ENCODE data around the gene GMPR2. TPM values are rescaled to one million over a fixed set of nuclear protein-coding genes. Genes with fewer than 3 reads are reported as not detected.

GMPR2 gene
- total and polyA plus RNA-seq, 2 of the 13 experiments (the other 11 are each of a cell fraction or from before 2014, with no cell fraction given) = 210 to 273 TPM

- peak; percentile 95 for TF ChIP-seq ZNF451 (CRISPR knock-in tag; IDR thresholded peaks at IDR 0.05)
- TF ChIP-seq IRF1 (CRISPR knock-in tag; IDR thresholded peaks at IDR 0.05; ENCODE audit: low read depth) = peak; percentile 52; the same call in 1 of the 2 replicates
- TF ChIP-seq DRAP1 (CRISPR knock-in tag; IDR thresholded peaks at IDR 0.05) = peak; percentile 94
- no peak for TF ChIP-seq ZNF24 (IDR thresholded peaks at IDR 0.05)
- TF ChIP-seq MIER2 (CRISPR knock-in tag; IDR thresholded peaks at IDR 0.05) = peak; percentile 86
- no peak for TF ChIP-seq XBP1 (CRISPR knock-in tag; IDR thresholded peaks at IDR 0.05)
- no peak for TF ChIP-seq ZFAT (CRISPR knock-in tag; conservative IDR thresholded peaks at IDR 0.05)
- peak; percentile 100 for TF ChIP-seq TAF15 (IDR thresholded peaks at IDR 0.05; ENCODE audit: low read depth, low read length, poor library complexity, severe bottlenecking)
- TF ChIP-seq MTA3 (CRISPR knock-in tag; IDR thresholded peaks at IDR 0.05) = 0 out of 2 replicates have a peak, but pooled peaks have one; percentile 13
- TF ChIP-seq GABPA (IDR thresholded peaks at IDR 0.05; ENCODE audit: low read depth, low read length) = no peak
- TF ChIP-seq GABPA (CRISPR knock-in tag; IDR thresholded peaks at IDR 0.05; ENCODE audit: low read depth) = no peak
- 0 out of 2 replicates have a peak, but pooled peaks have one; percentile 28 for TF ChIP-seq ZNF577 (CRISPR knock-in tag; IDR thresholded peaks at IDR 0.05; ENCODE audit: borderline replicate concordance, low read depth)
- peak; percentile 99 for TF ChIP-seq TAF1 (CRISPR knock-in tag; IDR thresholded peaks at IDR 0.05)
- TF ChIP-seq, protein P1, sequence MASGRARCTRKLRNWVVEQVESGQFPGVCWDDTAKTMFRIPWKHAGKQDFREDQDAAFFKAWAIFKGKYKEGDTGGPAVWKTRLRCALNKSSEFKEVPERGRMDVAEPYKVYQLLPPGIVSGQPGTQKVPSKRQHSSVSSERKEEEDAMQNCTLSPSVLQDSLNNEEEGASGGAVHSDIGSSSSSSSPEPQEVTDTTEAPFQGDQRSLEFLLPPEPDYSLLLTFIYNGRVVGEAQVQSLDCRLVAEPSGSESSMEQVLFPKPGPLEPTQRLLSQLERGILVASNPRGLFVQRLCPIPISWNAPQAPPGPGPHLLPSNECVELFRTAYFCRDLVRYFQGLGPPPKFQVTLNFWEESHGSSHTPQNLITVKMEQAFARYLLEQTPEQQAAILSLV (CRISPR knock-in tag; IDR thresholded peaks at IDR 0.05; ENCODE audit: borderline replicate concordance) = no peak; the same call in 1 of the 2 replicates
- peak; percentile 95 for TF ChIP-seq ELF3 (CRISPR knock-in tag; IDR thresholded peaks at IDR 0.05)
- peak; percentile 100 for TF ChIP-seq AGO2 (optimal IDR thresholded peaks at IDR 0.05; ENCODE audit: low read depth, low read length)
- peak; percentile 99 for TF ChIP-seq PCBP1 (IDR thresholded peaks at IDR 0.05; ENCODE audit: borderline replicate concordance, low read depth, low read length)
- TF ChIP-seq HNRNPK (IDR thresholded peaks at IDR 0.05; ENCODE audit: low read depth, low read length, poor library complexity, severe bottlenecking) = peak; percentile 55
- TF ChIP-seq JDP2 (CRISPR knock-in tag; IDR thresholded peaks at IDR 0.05; ENCODE audit: borderline replicate concordance) = no peak
- no peak for TF ChIP-seq ZNF558 (CRISPR knock-in tag; IDR thresholded peaks at IDR 0.05; ENCODE audit: borderline replicate concordance)
- peak; percentile 99 for TF ChIP-seq ZNF546 (CRISPR knock-in tag; conservative IDR thresholded peaks at IDR 0.05)
- no peak for TF ChIP-seq NFATC3 (CRISPR knock-in tag; IDR thresholded peaks at IDR 0.05)
- TF ChIP-seq RAD21 (CRISPR knock-in tag; IDR thresholded peaks at IDR 0.05) = peak; percentile 96
- TF ChIP-seq RARG (CRISPR knock-in tag; IDR thresholded peaks at IDR 0.05; ENCODE audit: low read depth) = peak; percentile 55; the same call in 1 of the 2 replicates
- TF ChIP-seq, protein P2, sequence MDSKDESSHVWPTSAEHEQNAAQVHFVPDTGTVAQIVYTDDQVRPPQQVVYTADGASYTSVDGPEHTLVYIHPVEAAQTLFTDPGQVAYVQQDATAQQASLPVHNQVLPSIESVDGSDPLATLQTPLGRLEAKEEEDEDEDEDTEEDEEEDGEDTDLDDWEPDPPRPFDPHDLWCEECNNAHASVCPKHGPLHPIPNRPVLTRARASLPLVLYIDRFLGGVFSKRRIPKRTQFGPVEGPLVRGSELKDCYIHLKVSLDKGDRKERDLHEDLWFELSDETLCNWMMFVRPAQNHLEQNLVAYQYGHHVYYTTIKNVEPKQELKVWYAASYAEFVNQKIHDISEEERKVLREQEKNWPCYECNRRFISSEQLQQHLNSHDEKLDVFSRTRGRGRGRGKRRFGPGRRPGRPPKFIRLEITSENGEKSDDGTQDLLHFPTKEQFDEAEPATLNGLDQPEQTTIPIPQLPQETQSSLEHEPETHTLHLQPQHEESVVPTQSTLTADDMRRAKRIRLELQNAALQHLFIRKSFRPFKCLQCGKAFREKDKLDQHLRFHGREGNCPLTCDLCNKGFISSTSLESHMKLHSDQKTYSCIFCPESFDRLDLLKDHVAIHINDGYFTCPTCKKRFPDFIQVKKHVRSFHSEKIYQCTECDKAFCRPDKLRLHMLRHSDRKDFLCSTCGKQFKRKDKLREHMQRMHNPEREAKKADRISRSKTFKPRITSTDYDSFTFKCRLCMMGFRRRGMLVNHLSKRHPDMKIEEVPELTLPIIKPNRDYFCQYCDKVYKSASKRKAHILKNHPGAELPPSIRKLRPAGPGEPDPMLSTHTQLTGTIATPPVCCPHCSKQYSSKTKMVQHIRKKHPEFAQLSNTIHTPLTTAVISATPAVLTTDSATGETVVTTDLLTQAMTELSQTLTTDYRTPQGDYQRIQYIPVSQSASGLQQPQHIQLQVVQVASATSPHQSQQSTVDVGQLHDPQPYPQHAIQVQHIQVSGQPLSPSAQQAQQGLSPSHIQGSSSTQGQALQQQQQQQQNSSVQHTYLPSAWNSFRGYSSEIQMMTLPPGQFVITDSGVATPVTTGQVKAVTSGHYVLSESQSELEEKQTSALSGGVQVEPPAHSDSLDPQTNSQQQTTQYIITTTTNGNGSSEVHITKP (CRISPR knock-in tag; IDR thresholded peaks at IDR 0.05; ENCODE audit: low read depth) = peak; percentile 75; the same call in 1 of the 2 replicates
Observed at GRCh38 chr14:24215495-24216344, 17.0 kb upstream of the GMPR2 start, which contains the start of gene MDP1 (continued).
